Peyer's patch (tissue), 4 donors: ENCODE data around the gene RBL2.
A peak's percentile ranks its signal among the peaks of the same experiment; 100 is the strongest.

Experiments
- CTCF ChIP-seq, 6 experiments: fragments of 450-650 bp in 4 of 6; fragments of 200-600 bp in 2 of 6; sonication (generic) in 1 of 6; IDR thresholded peaks; one replicate each; pipeline ENCODE4 v1.5.1; 2017 to 2019; ENCODE audit warnings: antibody characterized with exemption in 6 of 6, mild to moderate bottlenecking in 3 of 6, moderate library complexity in 1 of 6
- POLR2A ChIP-seq, 2 donors: fragments of 450-650 bp; IDR thresholded peaks; one replicate each; pipeline ENCODE4 v1.5.1; 2017; ENCODE audit warnings: antibody characterized with exemption in 2 of 2, mild to moderate bottlenecking in 2 of 2, moderate library complexity in 2 of 2

- TF ChIP-seq CTCF (IDR thresholded peaks at IDR 0.05) (no peak), POLR2A (IDR thresholded peaks at IDR 0.05) (peak; percentile 68 to 78)
Observed at GRCh38 chr16:53435066-53435688, 906 bp downstream of the RBL2 start.
